Fibroblast of skin of right biceps (primary cell): ENCODE data around the gene HSD17B14.
"Not testable (repeated sequence)": the region's sequence is repeated elsewhere in the genome, so short reads cannot be mapped to it uniquely, and the experiment has no call there.

Source experiments
- DNase-seq: peaks from one replicate; pipeline ENCODE4 v3.0.0-alpha.2; 2013

The HSD17B14 gene

GRCh38 chr19:48867123-48867745 lies 30.9 kb upstream of the HSD17B14 start:
- no peak for DNase-seq

- no peak for DNase-seq
Observed at GRCh38 chr19:48866692-48867091, 30.4 kb upstream of the HSD17B14 start.

DNA sequence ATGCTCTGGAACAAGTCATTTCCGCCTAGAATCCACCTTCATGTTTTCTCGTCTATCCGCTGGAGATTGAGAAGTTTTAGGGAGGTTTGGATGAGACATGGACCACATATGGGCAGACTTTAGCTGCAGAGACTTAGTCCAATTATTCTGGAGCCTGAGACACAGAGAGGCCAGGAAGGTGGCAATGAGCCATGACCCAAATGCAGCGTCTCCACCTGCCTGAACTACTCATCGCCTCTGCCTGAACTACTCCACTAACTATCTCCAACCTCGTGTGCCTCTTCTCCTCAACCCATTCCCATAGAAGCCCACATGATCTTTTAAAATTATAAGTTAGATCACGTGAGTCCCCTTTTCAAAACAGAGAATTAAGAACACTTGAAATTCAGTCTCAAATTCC lies 26.5 kb upstream of the HSD17B14 start:
- no peak for DNase-seq

DNA sequence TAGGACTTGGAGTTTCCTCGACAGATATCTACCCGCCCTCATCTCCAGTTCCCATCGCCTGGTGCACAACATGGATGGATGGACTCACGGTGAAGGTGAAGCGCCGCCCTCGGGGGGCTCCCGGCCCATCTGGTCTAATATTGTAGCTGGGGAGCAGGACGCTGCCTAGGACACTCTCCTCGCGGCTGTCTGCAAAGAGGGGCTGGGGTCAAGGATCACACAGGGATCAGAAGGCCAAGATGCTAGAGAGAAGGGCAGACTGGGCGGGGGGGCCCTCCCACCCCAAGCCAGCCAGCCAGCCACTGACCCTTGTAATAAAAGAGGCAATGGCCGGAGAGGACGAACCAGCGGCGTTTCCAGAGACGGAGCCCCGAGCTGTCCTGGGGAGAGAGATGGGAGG lies 25.0 kb upstream of the HSD17B14 start:
- no peak for DNase-seq

DNA sequence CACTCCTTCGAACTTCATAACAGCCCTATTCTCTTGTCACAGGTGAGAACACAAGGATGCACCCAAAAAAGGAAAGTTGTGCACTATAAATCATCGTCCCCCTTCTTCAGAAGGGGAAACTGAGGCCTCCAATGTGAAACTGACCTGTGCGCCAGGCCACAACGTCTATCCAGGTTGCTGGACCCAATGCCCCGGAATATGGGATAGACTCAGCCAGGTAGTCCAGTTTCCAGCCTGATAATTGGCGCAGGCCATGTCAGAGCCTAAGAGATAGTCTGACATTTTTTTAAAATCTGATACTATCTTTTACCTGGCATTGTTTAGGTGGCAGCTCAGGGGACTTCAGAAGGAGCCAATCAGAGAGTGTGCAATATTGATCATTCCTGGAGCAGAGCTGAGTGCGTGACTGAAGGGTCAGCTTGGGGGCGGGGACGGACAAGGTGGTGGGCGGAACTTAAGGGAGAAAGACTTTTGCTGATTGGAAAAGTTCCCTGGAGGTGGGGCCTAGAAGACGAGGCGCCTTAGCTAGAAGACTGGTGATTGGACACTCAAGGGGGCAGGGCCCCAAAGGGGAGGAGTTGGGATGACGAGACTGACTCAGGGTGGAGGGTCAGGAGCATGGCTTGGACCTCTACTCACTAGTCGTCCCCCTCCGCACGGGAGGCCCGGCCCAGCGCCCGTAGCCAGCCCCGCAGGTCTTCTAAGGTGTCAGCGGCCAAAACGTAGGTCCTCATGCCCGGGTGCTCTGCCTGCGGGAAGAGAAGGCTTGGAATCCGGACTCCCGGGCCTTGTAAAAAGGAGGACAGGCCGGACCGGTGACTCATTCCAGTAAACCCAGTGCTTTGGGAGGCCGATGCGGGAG lies 23.7 kb upstream of the HSD17B14 start:
- no peak for DNase-seq

DNA sequence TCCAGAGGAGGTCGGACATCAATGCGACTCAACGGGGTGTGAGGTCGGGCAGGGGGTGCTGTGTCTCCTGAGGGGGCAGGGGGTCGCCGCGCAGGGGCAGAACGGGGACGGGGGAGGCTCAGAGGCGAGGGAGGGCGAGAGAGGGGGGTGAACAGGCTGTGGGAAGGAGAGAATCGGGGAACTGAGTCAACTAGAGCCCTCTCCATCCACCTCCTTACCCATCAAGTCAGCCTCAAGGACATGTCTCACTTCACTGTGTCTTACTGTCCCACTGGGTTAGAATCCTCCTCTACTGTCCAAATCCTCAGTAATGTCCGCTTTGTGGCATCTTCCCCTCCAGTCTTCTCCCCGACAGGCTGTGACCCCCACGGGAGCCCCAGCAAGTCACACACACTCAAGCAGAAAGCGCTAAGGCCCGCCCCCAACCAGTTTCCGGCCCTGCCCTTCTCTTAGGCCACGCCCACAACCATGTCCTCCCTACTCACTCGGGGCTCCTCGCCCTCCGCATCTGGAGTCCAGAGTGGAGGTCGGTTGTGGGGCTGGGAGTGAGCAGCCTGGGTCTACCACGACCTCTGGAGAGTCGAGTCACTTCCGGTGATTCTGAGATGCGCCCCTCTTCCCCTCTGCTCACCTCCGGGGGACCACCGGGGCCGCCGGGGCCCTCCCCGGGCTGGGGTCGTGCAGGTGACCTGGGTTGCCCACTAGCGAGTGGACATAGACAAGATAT lies 22.9 kb upstream of the HSD17B14 start:
- DNase-seq: no peak

GRCh38 chr19:48856921-48857320 lies 20.6 kb upstream of the HSD17B14 start:
- no peak for DNase-seq

- no peak for DNase-seq
Observed at GRCh38 chr19:48854103-48854502, 17.8 kb upstream of the HSD17B14 start.

DNA sequence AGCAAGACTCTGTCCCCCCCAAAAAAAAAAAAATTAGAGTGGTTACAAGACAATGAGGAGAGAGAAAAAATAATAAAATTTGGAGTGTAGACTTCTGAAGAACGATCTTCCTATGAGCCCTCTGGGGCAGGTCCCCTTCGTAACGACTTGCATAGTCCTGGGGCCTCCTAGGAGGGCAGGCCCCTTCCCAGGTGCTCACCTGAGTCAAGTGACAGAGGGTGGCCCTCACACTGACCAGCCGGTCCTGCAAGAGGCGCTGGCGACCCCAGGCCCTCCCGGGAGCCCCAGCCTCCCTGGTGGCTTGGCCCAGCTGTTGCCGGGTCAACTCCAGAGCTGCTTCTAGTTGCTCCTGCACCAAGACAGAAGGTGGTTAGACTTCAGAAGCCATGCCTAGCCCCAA lies 17.2 kb upstream of the HSD17B14 start:
- no peak for DNase-seq

DNA sequence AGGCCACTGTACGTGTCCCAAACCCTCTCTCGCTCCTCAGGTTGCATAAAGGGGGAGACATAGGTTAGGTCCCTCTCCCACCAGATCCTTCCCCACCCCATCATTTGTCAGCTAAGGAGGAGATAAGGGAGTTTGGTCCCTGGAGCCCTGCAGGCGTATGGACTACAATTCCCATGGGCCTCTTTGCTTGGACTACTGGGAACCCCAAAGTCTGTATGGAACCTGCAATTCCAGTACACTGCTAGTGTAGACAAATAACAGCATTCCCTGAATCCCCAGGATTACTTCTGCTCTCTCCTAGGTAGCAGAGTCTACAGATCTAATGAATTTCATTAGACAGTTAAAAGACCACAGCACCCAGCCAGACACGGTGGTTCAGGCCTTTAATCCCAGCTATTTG lies 16.0 kb upstream of the HSD17B14 start:
- no peak for DNase-seq

DNA sequence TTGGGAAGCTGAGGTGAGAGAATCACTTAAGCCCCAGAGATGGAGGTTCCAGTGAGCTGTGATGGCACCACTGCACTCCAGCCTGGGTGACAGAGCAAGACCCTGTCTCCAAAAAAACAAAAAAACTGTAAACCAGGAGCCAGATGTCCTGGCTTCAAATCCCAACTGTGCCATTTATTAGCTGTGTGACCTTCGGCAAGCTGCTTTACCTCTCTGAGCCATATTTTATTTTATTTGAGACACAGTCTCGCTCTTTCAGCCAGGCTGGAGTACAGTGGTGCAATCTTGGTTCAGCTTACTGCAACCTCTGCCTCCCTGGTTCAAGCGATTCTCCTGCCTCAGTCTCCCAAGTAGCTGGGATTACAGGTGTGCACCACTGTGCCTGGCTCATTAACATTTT lies 10.4 kb upstream of the HSD17B14 start:
- not testable (repeated sequence) for DNase-seq

DNA sequence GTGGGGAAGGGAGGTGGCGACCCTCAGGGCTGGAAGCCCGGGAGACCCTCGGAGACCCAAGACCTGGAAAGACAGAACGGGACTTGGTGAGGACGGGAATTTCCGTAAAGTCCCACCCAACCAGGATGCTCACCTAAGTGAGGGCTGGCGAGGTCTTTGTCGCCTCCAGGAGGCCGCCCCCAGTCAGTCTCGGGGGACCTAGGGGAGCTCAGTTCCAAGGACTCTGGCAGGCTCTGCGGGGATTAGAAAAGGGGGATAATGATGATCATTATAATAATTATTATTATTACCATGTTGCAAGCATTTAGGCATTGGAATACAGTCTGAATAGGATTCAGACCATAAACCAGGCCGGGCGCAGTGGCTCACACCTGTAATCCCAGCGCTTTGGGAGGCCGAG lies 9.1 kb upstream of the HSD17B14 start:
- DNase-seq: no peak

DNA sequence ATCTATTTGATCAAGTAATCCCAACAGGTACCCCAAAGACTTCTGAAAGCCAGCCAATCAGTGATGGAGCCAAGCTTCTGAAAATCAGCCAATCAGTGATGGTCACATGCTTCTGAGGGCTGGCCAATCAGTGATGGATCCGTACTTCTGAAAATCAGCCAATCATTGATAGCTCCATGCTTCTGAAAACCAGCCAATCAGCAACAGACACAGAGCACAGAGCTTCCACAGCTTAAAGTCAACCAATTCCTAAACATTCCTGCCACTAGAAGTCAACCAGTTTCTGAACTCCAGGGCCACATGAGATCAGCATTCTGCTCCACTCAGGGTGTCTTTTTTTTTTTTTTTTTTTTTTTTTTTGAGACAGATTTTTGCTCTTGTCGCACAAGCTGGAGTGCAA lies 8.2 kb upstream of the HSD17B14 start:
- DNase-seq: peak; percentile 71

DNA sequence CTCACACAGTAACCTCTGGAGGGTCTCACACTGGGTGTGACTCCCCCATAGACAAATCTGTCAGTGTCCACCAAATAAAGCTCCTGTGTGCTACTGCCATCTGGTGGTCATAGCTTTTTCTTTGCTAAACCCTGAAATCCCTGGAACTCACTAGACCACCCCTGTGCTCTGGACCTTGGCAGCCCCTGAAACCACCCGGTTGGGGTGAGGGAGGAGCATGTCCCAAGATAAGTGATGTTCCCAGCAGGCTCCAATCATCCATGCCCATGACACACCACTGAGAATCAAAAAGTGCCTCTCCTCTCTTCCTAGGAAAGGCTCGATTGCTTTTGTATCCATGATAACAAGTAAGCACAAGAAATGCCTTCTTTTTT lies 6.5 kb upstream of the HSD17B14 start:
- peak; percentile 52 for DNase-seq

DNA sequence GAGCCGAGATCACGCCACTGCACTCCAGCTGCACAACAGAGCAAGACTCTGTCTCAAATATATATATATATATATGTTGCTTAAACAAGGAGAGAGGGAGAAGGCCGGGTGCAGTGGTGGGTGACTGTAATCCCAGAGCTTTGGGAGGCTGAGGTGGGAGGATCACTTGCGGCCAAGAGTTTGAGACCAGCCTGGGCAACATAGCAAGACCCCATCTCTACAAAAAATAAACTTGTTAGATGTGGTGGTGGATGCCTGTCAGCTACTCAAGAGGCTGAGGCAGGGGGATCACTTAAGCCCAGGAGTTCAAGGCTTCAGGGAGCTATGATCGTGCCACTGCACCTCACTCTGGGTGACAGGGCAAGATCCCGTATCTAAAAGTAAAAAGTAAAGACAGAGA lies 5.3 kb upstream of the HSD17B14 start:
- DNase-seq: no peak

DNA sequence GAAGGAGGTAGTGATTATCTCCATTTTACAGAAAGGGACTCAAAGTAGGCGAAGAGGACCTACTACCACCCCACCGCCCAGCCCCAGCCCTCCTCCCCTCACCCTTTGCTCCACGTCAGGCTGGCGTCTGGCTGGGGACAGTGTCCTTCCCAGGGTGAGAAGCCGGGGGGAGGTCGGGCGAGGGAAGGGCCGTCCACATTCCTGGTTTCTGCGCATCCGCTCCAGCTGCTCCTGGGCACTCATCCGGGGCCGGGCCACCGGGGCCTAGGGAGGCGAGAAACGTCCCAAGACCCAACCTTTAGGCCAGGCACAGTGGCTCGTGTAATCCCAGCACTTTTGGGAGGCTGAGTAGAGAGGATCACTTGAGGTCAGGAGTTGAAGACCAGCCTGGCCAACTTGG lies 4.8 kb upstream of the HSD17B14 start:
- DNase-seq: no peak

DNA sequence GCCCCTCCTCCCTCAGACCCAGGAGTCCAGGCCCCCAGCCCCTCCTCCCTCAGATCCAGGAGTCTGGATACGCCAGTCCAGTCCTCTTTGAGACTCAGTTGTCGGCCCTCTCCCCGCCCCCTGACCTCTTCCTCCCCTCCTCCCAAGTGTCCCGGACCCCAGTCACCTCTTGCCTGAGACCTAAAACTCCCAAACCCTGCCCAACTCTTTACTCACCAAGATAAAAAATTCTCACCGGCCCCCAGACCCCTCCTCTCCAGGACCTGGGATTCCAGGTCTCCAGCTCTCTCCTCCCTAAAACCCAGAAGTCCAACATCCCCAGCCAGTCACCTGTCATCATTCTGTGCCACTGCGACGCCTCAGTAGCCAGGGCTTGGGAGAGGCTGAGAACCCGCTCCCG lies 1.4 kb upstream of the HSD17B14 start:
- no peak for DNase-seq

DNA sequence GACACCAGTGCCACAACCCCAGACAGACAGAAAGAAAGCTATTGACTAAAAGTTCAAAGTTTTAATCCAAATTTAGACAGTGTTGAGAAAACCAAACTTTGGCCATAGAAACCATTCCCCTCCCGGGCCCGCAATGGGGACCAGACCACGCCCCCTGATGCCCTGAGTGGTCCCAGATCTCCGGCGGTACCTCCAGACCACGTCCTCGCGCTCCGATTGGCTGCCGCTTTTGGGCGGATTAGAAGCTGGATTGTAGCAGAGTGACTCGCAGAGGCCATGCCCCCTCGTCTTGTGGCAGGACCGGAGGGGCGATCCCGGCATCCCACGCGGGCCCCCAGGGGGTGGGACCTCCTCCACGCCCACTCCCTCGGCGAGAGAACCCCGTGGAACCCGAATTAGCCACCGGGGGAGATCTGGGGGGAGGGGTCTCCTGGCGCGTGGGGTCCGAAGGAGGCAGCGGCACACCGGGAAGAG lies 797 bp upstream of the HSD17B14 start:
- DNase-seq: peak; percentile 94

GRCh38 chr19:48835734-48836088 lies 580 bp downstream of the HSD17B14 start:
- peak; percentile 77 for DNase-seq

- DNase-seq: no peak
Observed at GRCh38 chr19:48833977-48834376, 2.3 kb downstream of the HSD17B14 start.

- DNase-seq: no peak
Observed at GRCh38 chr19:48833049-48833448, 3.2 kb downstream of the HSD17B14 start.

DNA sequence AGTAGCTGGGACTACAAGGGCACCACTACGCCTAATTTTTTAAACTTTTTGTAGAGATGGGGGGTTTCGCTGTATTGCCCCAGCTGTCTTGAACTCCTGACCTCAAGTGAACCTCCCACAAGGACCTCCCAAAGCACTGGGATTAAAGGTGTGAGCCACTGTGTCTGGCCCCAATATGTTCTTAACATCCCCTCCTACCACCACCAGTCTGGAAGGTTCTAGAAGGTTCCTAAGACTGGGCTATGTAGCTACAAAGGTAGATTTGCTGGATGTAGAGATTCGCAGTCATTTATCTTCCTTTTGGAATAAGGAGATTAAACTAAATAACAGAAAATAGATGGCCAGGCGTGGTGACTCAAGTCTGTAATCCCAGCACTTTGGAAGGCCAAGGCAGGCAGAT lies 5.3 kb downstream of the HSD17B14 start:
- DNase-seq: no peak

GRCh38 chr19:48830088-48830487 lies 6.2 kb downstream of the HSD17B14 start:
- DNase-seq: no peak

DNA sequence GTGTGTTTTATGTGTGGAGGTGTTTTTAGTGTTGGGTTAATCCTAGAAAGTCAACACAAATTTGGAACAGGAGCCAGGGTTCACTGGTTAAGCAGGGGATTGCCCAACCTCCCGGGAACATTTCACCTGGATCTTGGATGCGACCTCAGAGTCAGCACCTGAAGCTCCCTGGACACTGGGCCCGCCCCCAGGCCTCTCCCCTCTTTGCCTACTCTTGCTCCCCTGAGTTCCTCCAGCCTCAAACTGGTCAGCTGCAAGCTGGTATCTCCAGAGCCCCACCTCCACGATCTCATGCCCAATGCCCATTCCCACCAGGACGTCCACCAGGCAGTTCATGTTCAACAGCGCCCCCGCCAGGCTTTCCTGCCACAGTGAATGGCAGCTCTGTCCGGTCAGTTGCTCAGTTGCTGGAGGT lies 9.7 kb downstream of the HSD17B14 start:
- DNase-seq: no peak
